Hematopoietic multipotent progenitor cell treated with erythropoietin and hydrocortisone succinate and interleukin-3 and kit ligand, for 8 days (in vitro differentiated cells): Measurements from ENCODE around the gene CARD10.

ENCODE experiments used
- DNase-seq: peaks from one replicate; pipeline ENCODE4 v3.0.0-alpha.2; 2015

Gene CARD10

GRCh38 chr22:37462436-37462835, 56.8 kb downstream of the CARD10 start:
- DNase-seq: no peak

- DNase-seq: no peak
These were observed 57.3 kb downstream of the CARD10 start for GRCh38 chr22:37461961-37462360.

- no peak for DNase-seq
These were observed 58.5 kb downstream of the CARD10 start for GRCh38 chr22:37460684-37461083.

- no peak for DNase-seq
These were observed 60.0 kb downstream of the CARD10 start for GRCh38 chr22:37459206-37459605.

- DNase-seq: peak; percentile 67
These were observed 61.9 kb downstream of the CARD10 start for GRCh38 chr22:37457093-37457893.

- DNase-seq: no peak
These were observed 62.9 kb downstream of the CARD10 start for GRCh38 chr22:37456346-37456745.

- no peak for DNase-seq
These were observed 63.3 kb downstream of the CARD10 start for GRCh38 chr22:37455896-37456295.

GRCh38 chr22:37454857-37455686, 64.1 kb downstream of the CARD10 start:
- peak; percentile 77 for DNase-seq

- no peak for DNase-seq
These were observed 65.5 kb downstream of the CARD10 start for GRCh38 chr22:37453696-37454095.

GRCh38 chr22:37451218-37451617, 68.0 kb downstream of the CARD10 start:
- no peak for DNase-seq

GRCh38 chr22:37449331-37450001, 69.7 kb downstream of the CARD10 start:
- DNase-seq: no peak

- DNase-seq: no peak
These were observed 70.6 kb downstream of the CARD10 start for GRCh38 chr22:37448516-37449127.

- DNase-seq: no peak
These were observed 73.7 kb downstream of the CARD10 start for GRCh38 chr22:37445501-37445900.

GRCh38 chr22:37443977-37444376, 75.2 kb downstream of the CARD10 start:
- DNase-seq: no peak

- no peak for DNase-seq
These were observed 76.1 kb downstream of the CARD10 start for GRCh38 chr22:37443086-37443485.

- peak; percentile 12 for DNase-seq
These were observed 76.7 kb downstream of the CARD10 start for GRCh38 chr22:37442537-37442936.

- DNase-seq: no peak
These were observed 77.1 kb downstream of the CARD10 start for GRCh38 chr22:37442135-37442534.

- DNase-seq: no peak
These were observed 78.3 kb downstream of the CARD10 start for GRCh38 chr22:37440875-37441274.
